HG02642 (cell line): ENCODE data around the gene CHMP1B.
"Not testable (repeated sequence)": the region's sequence is repeated elsewhere in the genome, so short reads cannot be mapped to it uniquely, and the experiment has no call there.

ENCODE experiments used
- ATAC-seq: cut with Tn5 transposase; IDR thresholded peaks from one replicate; pipeline ENCODE4 v1.9.1; 2021; ENCODE audit warnings: mild to moderate bottlenecking; ENCODE audit not compliant: unreplicated experiment, poor library complexity

CHMP1B gene

DNA sequence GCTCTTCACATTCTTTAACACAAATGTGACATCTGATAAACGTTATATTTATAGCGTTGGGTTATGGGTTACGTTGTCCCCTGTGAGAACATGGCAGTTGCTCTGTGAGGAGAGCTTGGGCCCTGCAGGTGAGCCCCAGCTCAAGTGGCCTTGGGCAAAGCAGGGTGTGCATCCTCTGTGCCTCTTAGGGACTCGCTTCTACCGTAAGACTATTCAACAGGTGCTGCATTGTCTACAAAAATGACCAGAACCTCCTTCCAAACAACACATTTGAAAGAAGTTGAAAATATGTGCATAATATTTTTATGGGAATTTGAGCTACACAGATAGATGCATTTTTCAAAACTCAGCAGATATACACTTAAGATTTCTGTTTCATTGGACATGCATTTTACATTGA is 16.4 kb upstream of the CHMP1B start:
- ATAC-seq, result no peak

GRCh38 chr18:11839556-11839955 is 11.7 kb upstream of the CHMP1B start:
- no peak for ATAC-seq

DNA sequence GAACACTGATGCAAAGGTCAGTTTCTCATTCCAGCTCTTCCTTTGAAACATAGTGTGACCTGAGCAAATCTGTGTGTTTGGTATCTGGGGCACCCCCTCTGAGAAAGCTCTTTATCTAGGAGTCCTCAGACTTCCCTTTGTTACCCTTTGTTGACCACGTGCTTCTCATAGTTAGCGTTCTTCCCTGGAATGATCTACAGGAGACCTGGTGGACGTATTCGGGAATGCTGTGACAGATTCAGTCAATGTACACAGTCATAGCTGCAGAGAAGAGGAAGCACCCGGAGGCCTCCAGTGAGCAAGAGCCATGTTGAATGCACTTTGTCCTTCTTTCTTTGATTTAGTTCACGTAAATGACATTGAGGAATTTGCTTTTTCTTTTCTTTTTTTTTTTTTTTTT is 10.7 kb upstream of the CHMP1B start:
- no peak for ATAC-seq

- no peak for ATAC-seq
Measured at GRCh38 chr18:11842562-11842961, 8.7 kb upstream of the CHMP1B start.

GRCh38 chr18:11844436-11844835 is 6.8 kb upstream of the CHMP1B start:
- no peak for ATAC-seq

- ATAC-seq, result no peak
Measured at GRCh38 chr18:11845654-11846053, 5.6 kb upstream of the CHMP1B start.

DNA sequence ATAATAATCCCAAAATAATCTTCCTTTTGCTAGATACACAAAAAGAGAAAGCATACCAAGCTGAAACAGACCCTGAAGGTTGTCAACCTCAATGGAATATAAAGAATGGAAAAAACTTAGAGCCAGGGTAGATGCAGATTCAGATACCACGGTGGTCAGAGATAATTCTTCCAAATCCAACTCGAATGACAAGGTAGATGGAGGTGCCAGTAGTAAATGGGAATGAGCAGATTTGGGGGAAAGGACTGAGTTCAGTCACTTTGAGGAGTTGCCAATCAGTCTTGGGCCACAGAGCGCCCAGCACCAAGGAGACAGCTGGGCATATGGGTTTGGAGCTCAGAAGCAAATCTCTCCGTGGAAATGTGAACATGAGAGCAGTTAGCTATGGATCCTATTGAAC is 3.4 kb upstream of the CHMP1B start:
- ATAC-seq, result no peak

GRCh38 chr18:11849279-11849678 is 1.9 kb upstream of the CHMP1B start:
- ATAC-seq, result no peak

DNA sequence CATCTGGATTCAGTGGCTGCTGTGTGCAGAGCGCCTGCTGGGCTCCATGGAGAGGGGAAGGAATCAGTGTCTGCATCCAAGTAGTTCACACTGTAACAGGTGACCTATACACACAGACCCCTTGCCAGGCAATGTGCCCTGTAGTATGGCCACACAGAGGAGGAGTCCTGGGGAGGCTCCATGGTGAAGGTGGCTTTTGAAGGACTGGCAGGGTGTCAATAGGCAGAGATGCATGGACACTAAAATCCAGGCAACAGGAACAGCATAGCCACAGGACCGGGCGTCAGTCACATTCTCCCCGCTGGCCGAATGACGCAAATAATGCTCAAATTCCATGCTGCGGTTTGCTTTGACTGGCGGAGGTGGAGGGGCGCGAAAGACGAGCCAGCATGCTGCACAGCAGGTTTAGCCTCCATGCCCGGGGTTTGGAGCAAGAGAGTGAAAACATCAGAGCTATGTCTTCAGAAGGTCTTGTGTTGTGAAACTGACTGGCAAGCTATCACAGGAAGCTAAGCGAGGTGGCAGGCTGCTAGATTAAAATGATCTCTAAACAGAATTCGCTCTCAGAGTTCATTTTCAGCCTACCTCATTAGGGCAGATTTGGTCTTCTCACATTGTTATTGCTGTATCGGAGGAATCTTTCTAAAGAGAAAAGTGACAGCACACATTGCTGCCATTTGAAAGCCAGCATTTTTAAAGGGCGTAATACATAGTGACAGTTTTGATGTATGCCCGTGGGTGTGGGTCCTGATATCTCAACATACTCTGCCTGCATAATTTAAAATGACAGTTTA is 1.2 kb upstream of the CHMP1B start:
- no peak for ATAC-seq

DNA sequence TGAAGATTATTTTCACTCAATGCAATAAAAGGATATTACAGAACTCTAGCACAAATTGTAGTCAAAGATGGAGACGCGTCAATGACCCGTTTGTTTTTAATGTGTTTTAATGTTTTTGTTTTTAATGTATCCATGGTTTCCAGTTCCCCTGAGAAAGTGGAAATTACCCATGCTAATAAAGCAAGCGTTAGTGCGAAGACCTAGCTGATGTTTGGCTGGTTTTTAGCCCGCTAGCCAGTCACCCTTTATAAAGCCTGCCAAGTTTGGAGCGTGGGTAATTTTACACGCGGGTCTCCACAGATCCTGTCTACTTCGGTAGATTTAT is 430 bp upstream of the CHMP1B start:
- peak; percentile 28 for ATAC-seq

DNA sequence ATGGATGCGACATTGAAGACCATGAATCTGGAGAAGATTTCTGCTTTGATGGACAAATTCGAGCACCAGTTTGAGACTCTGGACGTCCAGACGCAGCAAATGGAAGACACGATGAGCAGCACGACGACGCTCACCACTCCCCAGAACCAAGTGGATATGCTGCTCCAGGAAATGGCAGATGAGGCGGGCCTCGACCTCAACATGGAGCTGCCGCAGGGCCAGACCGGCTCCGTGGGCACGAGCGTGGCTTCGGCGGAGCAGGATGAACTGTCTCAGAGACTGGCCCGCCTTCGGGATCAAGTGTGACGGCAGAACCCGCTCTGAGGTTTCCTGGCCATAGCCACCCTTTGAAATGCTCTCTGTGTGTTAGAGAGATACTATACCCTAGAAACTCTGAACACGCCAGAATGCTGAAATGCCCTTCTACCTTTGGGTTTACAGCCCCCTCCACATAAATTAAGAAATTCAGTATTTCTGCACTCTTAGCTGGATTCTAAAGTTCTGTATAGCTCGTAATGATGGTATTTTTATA is 659 bp downstream of the CHMP1B start:
- ATAC-seq, result peak; percentile 33

DNA sequence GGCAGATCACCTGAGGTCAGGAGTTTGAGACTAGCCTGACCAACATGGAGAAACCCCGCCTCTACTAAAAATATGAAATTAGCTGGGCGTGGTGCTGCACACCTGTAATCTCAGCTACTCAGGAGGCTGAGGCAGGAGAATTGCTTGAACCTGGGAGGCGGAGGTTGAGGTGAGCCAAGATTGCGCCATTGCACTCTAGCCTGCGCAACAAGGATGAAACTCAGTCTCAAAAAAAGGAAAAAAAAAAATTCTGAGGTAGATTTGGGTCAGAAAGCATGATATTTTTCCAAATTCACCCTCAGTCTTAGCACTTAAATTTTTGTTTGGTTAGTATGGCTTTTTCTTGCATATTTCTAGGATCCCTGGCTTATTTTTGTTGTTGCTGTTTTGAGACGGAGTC is 3.3 kb downstream of the CHMP1B start:
- not testable (repeated sequence) for ATAC-seq

GRCh38 chr18:11857177-11857887 is 6.1 kb downstream of the CHMP1B start:
- ATAC-seq, result no peak

- ATAC-seq, result no peak
Measured at GRCh38 chr18:11859282-11859830, 8.1 kb downstream of the CHMP1B start.

DNA sequence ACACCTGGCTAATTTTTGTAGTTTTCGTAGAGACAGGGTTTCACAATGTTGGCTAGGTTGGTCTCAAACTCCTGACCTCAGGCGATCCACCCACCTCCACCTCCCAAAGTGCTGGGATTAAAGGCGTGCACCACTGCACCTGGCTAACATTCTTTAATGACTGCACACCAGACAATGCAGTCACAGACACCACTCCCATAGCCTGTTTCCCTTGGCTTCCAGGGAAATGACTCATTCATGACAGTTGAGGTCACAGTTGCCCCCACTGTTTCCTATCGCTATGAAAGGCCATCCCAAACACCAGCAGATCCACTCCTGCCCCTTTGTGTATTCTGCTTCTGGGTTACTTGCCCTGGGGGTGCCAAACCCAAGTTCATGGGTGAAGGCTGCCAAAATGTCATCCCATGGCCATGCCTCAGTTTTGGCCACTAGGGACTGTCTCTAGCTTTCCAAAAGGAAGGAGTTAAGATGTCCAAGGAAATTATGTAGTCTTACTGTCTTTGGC is 8.7 kb downstream of the CHMP1B start:
- no peak for ATAC-seq

DNA sequence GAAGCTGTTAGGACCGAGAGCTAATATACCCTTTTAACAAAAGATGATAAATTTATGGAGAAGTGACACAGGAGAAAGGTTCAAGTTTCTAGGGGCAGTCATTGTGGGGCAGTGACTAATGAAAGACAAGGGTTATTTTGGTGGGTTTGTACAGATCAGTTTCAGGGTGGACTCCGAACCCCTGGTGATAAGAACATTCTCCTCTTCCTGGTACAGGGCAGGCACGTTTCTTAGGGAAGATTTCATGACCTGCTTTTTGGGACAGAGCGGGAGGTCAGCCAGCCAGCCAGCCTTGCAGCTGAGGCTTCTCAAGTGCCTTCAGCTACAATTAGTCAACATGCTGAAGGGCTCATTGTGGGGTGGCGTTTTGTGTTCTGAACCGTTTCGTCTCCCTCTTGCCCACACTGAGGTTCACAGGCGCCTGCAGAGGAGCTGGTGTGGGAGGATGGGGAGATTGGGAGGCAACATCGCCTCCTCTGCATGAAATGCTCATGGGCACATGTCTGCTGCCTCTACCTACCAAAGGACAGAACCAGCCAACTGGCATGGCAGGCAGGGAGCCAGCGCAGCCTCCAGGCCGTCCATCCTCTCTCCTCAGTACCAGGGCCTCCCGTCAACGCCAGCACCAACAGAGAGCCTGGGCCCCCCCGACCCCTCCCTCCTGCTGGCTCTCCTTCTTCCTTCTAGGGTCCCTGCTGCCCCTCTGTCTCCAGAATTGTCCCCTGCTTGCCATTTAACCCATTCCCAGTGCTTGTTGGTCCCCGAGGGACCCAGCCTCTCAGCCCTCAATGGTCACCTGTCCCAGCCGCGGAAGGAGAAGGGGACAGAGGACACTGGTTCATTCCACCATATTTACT is 9.6 kb downstream of the CHMP1B start:
- ATAC-seq, result no peak

DNA sequence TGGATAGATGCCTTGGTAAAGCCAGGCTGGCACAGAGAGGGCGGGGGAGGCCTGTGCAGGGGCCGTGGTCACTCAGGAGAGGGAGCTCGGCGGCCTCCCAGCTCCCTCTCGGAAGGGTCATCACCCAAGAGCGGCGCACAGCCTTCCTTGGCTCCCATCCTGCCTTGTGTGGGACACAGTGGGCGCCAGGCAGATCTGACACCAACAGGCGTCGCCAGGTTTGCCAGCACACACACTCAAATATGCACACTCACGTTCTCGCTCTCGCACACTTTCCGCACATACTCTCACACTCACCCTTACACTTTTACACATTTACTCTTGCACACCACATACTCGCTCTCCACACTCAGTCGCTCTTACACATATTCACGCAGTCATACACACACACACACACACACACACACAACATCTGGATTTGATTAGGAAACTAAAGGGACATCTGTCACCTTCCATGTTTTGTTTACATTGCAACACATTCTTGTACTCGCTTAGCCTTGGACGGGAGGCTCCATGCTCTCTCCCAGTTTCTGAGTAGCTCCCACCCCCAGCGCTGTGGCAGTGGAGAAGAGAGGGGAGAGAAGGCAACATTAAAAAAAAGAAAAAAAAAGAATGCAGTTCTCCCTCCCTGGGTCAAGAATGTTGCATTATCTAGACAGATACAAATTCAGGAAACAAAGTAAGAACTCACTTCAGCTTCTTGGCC is 10.5 kb downstream of the CHMP1B start:
- ATAC-seq, result no peak

DNA sequence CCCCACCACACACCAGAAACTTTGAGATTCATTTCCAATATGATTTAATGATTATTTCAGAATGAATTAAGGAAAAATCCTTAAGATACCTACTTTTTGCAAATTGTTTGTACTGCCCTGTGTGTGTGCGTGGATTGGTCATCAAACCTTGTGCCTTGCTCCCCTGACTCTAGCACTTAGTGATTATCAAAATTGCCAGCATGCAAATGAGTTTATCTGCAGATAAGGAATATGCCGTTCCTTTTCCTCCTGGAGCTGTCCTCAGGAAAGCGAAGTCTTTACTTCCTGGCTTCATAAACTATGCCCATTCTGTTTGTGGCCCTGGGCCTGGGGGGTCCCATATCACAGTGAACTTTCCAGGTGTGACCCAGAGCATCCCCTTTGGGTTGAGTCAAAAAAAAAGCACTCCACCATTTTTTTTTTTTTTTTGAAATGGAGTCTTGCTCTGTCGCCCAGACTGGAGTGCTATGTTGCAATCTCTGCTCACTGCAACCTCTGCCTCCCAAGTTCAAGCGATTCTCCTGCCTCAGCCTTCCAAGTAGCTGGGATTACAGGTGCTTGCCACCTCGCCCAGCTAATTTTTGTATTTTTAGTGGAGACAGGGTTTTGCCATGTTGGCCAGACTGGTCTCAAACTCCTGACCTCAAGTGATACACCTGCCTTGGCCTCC is 11.4 kb downstream of the CHMP1B start:
- no peak for ATAC-seq

DNA sequence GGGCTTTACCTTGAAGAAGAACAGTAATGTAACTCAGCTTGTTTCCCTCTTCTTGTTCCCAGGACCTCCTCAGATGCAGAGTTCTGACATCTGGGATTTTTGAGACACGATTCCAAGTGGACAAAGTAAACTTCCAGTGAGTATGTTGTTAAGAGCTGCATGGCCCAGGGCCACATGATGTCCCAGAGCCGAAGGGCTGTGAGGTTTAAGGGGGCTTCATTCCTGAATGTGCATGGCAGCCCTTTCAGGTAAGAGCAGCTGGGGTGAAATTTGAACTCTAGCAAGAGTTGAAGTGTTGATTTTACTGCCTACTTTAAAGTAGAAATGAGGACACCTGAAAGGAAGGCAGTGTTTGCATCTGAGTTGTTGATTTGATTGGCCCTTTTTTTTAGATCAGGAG is 13.3 kb downstream of the CHMP1B start:
- no peak for ATAC-seq
